ENCODE data around the gene TAS2R14. TPM values are rescaled to one million over a fixed set of nuclear protein-coding genes. Genes with fewer than 3 reads are reported as not detected.

TAS2R14 gene
- polyA plus RNA-seq, 2 of the 4 experiments (the other 2 are of a cell fraction) = 0.80 to 4.1 TPM

- Histone ChIP-seq H3K4me3 (no peak overlapping the region), H3K27ac (peak overlapping the region; percentile 25 to 79; a peak in 5 of 6 replicates), H3K4me1 (peaks cover 20% of the 10 kb centered on the region), H3K9me3 (peaks cover 12% of the 10 kb centered on the region), H3K4me2 (peak overlapping the region; percentile 2; the same call in 1 of the 3 replicates)
- peak; percentile 68 to 78; a peak in 4 of 6 replicates for ATAC-seq
- WGBS (ENCODE audit: missing lambda C conversion rate) = 71% methylated on average over 4 of the region's 4 CpGs
- TF ChIP-seq FOSL2 (IDR thresholded peaks at IDR 0.05) = no peak
- TF ChIP-seq FOSL2 (CRISPR knock-in tag; IDR thresholded peaks at IDR 0.05) = peak; percentile 17; the same call in 1 of the 2 replicates
- no peak for TF ChIP-seq EHMT2 (IDR thresholded peaks at IDR 0.05; ENCODE audit: low read depth)
- no peak for TF ChIP-seq JUNB (IDR thresholded peaks at IDR 0.05)
- no peak for TF ChIP-seq FOXS1 (CRISPR knock-in tag; IDR thresholded peaks at IDR 0.05)
- no peak for TF ChIP-seq HMGXB4 (CRISPR knock-in tag; IDR thresholded peaks at IDR 0.05; ENCODE audit: borderline replicate concordance)
- no peak for TF ChIP-seq CEBPB (IDR thresholded peaks at IDR 0.05)
- TF ChIP-seq HDAC2 (IDR thresholded peaks at IDR 0.05) = no peak
- TF ChIP-seq RAD21 (conservative IDR thresholded peaks at IDR 0.05 in 1 of 2, IDR thresholded peaks at IDR 0.05 in 1 of 2) = no peak
- TF ChIP-seq FOSB (CRISPR knock-in tag; IDR thresholded peaks at IDR 0.05) = no peak
- no peak for TF ChIP-seq POLR2AphosphoS2 (conservative IDR thresholded peaks at IDR 0.05; ENCODE audit: low read length)
- no peak for TF ChIP-seq USF2 (IDR thresholded peaks at IDR 0.05)
- TF ChIP-seq REST (IDR thresholded peaks at IDR 0.05) = no peak
- no peak for TF ChIP-seq JUN (IDR thresholded peaks at IDR 0.05)
- TF ChIP-seq PBX3 (IDR thresholded peaks at IDR 0.05) = no peak
- TF ChIP-seq RCOR1 (IDR thresholded peaks at IDR 0.05; ENCODE audit: low read depth, low read length) = no peak
- 0 out of 2 replicates have a peak, but pooled peaks have one; percentile 22 for TF ChIP-seq MAX (IDR thresholded peaks at IDR 0.05)
- TF ChIP-seq NR3C1 (IDR thresholded peaks at IDR 0.05) = no peak
- peak; percentile 53 for TF ChIP-seq MAFK (IDR thresholded peaks at IDR 0.05; ENCODE audit: partially characterized antibody)
- FAIRE-seq = no peak
- ChIA-PET CTCF (interaction anchor here (1.1 kb wide), 1 partner anchor 14 kb away, joined by 3 read pairs; no protein-coding TSS in a partner anchor), POLR2A (interaction anchor here (1.4 kb wide), 1 partner anchor 229 kb away, joined by 8 read pairs; the partner anchor contains the start of gene SMIM10L1)
- peak in 1 of 2 experiments; percentile 59 for DNase-seq (ENCODE audit: low read depth in 1 of 2, low spot score in 1 of 2)
Measured at GRCh38 chr12:10941916-10942607, 3.0 kb upstream of the TAS2R14 start.

- Histone ChIP-seq H3K4me3 (no peak overlapping the region), H3K9me3 (peaks cover 5% of the 10 kb centered on the region), H3K27ac (peak overlapping the region in 1 of 2 experiments; percentile 79; a peak in 1 of 6 replicates), H3K4me1 (peaks cover 20% of the 10 kb centered on the region), H3K4me2 (no peak overlapping the region)
- ChIA-PET CTCF (no interaction called here), POLR2A (no interaction called here)
- ATAC-seq = no peak
- FAIRE-seq = no peak
- no peak for DNase-seq (ENCODE audit: low read depth in 1 of 2, low spot score in 1 of 2)
- TF ChIP-seq JUN (IDR thresholded peaks at IDR 0.05) (no peak), GATA3 (IDR thresholded peaks at IDR 0.05; ENCODE audit: borderline replicate concordance) (no peak), HEYL (CRISPR knock-in tag; IDR thresholded peaks at IDR 0.05) (no peak), ATOH8 (CRISPR knock-in tag; IDR thresholded peaks at IDR 0.05; ENCODE audit: low read depth) (no peak), POLR2A (IDR thresholded peaks at IDR 0.05; ENCODE audit: low read length) (no peak), ZC3H11A (IDR thresholded peaks at IDR 0.05) (no peak), HOXB13 (CRISPR knock-in tag; IDR thresholded peaks at IDR 0.05; ENCODE audit: low read depth) (no peak), MAFK (IDR thresholded peaks at IDR 0.05; ENCODE audit: partially characterized antibody) (no peak), TFCP2L1 (CRISPR knock-in tag; IDR thresholded peaks at IDR 0.05) (no peak), CHD2 (IDR thresholded peaks at IDR 0.05; ENCODE audit: low read length, partially characterized antibody) (no peak), CTCF (IDR thresholded peaks at IDR 0.05) (no peak)
Measured at GRCh38 chr12:10941369-10941768, 2.3 kb upstream of the TAS2R14 start.

All from A549 (cell line).